GM18520 (cell line): Measurements from ENCODE around the gene TTC28.
"Not testable (repeated sequence)": the region's sequence is repeated elsewhere in the genome, so short reads cannot be mapped to it uniquely, and the experiment has no call there.

Experiments
- ATAC-seq: cut with Tn5 transposase; IDR thresholded peaks from one replicate; pipeline ENCODE4 v1.9.1; 2021; ENCODE audit not compliant: unreplicated experiment

TTC28 gene

DNA sequence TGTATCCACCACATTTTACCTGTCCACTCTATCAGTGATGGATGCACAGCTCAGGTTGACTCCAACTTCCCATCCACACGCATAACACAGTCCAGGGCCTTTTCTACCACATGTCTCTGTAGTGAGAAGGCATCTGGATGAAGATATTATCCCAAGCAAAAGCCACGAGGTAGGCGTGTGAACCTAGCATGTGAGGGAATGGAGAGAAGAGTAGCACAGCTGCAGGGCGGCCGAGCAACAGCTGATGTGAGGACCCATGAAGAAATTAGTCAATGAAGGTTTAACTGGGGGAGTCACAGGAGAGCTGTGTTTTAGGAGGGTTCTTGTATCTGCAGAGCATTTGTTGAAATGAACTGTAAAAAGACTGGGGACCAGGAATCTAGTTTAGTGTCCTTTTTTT lies 616.0 kb downstream of the TTC28 start:
- no peak for ATAC-seq

DNA sequence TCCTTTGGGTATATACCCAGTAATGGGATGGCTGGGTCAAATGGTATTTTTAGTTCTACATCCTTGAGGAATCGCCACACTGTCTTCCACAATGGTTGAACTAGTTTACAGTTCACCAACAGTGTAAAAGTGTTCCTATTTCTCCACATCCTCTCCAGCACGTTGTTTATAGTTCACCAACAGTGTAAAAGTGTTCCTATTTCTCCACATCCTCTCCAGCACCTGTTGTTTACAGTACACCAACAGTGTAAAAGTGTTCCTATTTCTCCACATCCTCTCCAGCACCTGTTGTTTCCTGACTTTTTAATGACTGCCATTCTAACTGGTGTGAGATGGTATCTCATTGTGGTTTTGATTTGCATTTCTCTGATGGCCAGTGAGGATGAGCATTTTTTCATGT lies 619.0 kb downstream of the TTC28 start:
- ATAC-seq: not testable (repeated sequence)

- no peak for ATAC-seq
Observed at GRCh38 chr22:28058036-28058435, 621.6 kb downstream of the TTC28 start.

DNA sequence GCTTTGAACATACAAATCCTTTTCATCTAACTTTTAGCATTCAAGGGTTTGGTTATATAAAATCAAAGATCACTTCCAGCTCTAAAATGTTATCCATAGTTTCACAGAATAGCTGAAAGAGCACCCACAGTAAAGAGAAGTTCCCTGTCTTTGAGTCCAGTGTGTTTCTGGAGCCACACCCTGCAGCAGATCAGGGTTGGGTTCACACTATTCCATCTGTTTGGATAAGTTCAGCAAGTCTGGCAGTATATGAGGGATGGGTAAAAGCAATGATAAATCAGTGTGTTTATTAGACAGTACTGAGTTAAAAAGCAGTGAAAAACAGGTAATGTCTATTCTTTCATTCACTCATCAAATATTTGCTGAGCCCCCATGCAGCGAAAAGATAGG lies 624.8 kb downstream of the TTC28 start:
- ATAC-seq: no peak

DNA sequence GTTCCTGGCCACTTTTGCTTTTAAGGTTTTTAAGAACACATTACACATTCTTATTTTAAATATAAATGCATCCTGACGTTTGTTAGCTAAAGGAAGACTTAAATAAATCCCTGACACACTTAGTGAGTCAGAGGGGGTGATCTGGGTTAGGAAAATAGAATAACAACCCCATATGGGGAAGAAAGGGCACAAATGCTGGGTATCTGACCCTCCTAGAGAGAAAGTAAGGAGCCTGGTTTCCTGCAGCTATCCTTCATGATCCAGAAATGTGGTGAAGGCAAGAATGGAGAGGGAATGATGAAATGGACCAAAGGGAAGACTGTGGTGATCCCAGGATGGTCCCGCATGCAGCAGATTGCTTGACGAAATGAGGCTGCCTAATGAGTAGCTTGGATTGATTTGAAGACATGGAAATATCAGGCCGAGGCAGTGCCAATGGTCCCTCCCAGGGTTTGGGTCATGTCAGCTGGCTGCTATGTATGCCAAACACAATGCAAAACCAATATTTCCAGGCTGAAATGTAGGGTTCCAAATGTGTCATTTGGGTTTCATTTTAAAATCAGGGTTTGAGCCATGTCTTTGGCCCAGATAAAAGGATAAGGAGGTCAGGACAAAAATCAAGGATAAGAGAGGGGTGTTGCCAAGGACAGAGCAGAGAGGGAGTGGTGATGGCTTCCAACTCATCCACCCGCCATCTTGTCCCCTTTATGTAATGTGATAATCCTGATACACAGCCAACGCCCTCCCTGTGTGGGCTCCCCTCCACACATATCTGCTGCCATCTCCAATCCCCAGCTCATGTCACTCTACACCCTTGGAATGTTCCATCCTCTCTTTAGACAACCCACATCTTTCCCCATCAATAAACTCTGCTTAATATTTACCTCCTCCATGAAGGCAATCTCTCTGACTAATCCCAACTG lies 625.5 kb downstream of the TTC28 start:
- no peak for ATAC-seq

DNA sequence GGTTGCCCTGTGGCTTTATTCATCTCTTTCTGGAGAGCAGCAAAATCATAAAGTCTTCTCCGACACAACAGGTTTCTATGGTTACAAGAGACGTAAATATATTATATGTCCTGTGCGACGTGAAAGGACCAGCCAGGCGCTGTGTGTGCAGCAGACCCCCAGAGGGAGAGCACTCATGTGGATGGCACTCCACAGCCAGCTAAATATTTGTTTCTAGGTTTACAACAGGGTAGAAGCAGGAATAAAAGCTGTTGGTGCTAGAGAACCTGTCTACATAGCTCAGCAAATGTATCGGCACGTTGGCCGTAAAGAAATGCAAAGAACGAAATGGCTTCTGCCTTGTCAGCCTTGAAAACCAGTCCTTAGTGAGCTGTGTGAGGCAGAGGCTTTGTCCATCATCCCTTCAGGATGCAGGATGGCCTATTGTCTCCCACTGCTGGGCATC lies 626.8 kb downstream of the TTC28 start:
- no peak for ATAC-seq

GRCh38 chr22:28051787-28052356 lies 627.8 kb downstream of the TTC28 start:
- ATAC-seq: no peak

DNA sequence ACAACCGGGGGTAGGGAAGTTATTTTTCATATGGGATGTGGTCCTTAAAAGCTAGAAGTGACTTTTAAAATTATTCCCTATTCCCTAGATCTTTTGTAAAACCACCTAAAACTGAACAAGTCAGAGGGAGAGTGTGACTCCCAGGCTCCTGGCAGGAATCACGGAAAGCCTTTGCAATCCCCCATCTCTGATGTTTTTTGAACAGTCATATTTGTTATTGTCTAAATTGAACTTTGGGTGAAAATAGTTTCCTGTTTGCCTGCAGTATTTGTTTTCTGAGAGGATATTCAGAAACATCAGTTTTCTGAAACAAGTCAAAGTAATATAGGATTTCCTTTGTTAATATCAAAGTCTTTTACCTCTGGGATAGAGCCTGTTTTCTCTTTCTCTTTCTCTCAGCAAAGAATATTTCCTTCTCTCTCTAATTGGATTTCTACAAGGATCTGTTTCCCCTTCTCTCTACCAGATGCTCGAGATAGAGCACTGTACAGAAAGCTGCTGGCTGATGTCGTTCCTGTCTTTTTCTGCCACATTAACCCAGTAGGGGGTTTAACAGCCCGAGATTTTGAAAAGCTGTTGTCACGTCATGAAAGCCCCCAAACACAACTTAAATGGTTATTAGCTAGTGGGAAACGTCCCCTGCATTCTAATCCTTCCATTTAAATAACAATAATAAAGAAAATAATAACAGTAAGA lies 628.4 kb downstream of the TTC28 start:
- no peak for ATAC-seq

DNA sequence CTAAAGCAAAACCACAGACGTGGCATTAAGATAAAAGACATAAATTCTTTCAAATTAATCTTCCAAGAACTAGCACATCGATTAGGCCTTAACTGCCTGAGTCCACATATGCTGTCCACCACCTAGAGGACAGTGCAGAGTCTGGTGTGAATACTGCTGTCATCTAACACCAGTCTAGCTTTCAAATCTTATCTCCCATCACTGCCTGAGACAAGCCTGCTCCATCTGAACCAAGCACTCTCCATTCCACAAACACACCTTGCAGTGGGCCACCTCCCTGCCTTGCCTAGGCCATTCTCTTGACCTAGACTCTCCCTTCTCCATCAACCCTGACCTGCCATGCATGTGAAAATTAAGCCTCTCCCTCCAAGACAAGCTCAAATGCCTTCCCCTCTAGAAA lies 631.1 kb downstream of the TTC28 start:
- no peak for ATAC-seq

DNA sequence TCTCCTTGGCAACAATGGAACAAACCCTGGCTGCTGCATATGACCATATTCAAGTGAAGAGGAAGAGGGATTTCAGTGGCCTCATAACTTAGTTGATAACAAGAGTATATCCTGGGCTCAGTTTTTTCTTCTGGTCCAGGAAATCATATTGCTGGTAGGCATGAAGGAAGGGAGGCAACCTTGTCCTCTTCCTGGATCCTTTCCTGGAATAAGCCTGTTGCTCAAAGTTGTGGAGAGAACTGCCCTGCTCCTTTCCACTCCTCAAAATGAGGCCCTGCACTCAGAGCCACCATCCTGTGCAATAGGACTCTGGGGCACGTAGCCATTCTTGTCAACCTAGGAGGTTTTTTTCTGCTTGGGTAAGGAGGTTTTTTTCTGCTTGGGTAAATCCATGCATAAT lies 631.9 kb downstream of the TTC28 start:
- no peak for ATAC-seq

GRCh38 chr22:28046100-28046499 lies 633.5 kb downstream of the TTC28 start:
- no peak for ATAC-seq

DNA sequence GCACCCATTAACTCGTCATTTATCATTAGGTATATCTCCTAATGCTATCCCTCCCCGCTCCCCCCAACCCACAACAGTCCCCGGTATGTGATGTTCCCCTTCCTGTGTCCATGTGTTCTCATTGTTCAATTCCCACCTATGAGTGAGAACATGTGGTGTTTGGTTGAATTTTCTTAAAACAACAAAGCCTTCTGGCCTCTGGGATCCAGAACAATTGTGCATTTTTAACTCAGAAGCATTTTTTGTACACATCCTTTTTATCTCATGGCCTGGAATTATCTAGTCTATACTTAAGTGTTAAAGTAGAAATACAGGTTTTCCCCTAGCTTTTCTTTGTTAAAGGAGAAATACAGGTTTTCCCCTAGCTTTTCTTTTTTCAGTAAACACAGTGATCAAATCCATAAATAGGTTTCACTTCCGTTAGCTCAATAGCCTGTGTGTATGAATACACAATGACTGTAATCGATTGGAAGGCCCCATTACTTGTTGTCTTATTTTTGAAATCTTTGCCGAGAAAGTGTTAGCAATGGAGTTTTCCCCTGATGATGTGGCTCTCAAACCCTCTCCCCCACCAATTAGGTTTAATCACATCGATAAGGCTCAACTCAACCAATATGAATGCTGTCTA lies 635.0 kb downstream of the TTC28 start:
- no peak for ATAC-seq

GRCh38 chr22:28043266-28043665 lies 636.4 kb downstream of the TTC28 start:
- no peak for ATAC-seq

GRCh38 chr22:28034760-28035401 lies 644.8 kb downstream of the TTC28 start:
- no peak for ATAC-seq

GRCh38 chr22:28034145-28034759 lies 645.4 kb downstream of the TTC28 start:
- ATAC-seq: no peak

GRCh38 chr22:28032861-28033260 lies 646.8 kb downstream of the TTC28 start:
- no peak for ATAC-seq

GRCh38 chr22:28031383-28031922 lies 648.2 kb downstream of the TTC28 start:
- ATAC-seq: no peak

DNA sequence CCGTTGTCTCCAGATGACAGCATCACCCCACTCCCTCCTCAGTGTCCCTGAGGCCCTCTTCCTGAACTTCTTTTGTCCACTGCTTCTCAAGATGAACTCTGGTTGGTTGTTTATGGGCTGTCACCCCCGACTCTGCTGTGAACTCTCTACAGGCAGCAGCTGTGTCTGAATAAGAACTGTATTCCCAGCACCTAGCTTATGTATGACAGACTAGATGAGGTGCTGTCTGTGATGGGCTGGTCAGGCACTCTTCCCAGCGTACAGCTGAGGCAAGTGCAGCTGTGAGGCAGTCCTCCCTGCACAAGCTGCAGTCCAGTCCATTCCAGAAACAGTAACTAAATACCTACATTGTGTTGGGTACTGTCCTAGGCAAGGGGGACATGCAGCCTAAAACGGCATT lies 649.2 kb downstream of the TTC28 start:
- ATAC-seq: no peak

DNA sequence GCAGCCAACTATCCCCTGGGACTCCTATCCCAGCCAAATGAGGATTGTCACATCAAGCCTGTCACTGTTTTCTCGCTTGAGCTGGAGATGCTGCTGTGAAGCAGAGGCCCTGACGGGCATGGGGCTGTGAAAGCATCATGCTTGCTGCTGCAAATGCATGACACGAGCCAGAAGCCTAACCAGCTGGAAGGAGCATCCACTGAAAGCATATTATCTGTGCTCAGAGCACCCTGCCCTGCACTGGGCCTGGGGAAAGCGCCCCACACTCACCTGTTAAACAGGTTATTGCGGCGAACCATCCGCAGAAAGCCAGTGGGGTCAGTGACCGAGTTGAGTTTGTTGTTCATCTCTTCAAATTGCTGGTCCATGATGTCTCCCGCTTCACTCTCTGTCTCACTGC lies 649.7 kb downstream of the TTC28 start:
- no peak for ATAC-seq

DNA sequence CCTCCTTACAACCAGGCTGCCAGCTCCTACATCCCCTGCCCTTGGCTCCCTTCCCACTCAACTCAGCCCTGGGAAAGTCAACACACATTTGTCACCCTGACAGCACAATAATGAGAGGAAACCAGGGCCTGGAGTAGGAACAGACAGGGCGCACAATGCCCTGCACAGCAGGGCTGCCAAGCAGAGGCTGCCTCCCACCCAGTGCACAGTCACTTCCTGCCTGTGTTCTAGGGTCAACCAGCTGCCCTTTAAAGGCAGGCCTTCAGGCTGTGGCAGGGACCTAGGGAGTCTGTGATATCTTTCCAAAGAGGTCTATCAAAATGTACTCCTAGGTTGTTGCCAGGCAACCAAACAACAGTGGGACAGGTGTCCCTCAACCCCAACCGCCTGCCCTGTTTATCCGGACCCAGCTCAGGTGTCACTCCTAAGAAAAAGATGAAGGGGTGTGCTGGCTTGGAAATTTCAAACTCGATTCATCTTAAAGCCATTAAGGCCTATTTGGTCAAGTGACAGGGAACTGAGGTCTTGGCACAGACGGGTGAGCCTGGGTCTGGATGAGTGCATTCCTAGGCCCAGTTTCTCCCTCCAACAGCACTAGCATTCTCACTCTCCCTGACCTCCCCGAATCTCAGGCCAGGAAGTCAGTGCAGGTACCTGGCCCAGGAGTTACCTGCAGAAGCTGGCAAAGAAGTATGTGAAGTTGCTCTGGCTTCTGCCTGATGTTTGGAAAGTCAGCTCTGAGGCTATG lies 650.3 kb downstream of the TTC28 start:
- ATAC-seq: no peak
